Suppressor macrophage treated with lipopolysaccharide for 1 hour (primary cell): ENCODE results near the gene GCNA.
"Not testable (repeated sequence)": the region's sequence is repeated elsewhere in the genome, so short reads cannot be mapped to it uniquely, and the experiment has no call there.

Source experiments
- DNase-seq, 3 donors: peaks; one replicate each; pipeline ENCODE4 v3.0.0-alpha.2; 2020 to 2022

The GCNA gene

DNA sequence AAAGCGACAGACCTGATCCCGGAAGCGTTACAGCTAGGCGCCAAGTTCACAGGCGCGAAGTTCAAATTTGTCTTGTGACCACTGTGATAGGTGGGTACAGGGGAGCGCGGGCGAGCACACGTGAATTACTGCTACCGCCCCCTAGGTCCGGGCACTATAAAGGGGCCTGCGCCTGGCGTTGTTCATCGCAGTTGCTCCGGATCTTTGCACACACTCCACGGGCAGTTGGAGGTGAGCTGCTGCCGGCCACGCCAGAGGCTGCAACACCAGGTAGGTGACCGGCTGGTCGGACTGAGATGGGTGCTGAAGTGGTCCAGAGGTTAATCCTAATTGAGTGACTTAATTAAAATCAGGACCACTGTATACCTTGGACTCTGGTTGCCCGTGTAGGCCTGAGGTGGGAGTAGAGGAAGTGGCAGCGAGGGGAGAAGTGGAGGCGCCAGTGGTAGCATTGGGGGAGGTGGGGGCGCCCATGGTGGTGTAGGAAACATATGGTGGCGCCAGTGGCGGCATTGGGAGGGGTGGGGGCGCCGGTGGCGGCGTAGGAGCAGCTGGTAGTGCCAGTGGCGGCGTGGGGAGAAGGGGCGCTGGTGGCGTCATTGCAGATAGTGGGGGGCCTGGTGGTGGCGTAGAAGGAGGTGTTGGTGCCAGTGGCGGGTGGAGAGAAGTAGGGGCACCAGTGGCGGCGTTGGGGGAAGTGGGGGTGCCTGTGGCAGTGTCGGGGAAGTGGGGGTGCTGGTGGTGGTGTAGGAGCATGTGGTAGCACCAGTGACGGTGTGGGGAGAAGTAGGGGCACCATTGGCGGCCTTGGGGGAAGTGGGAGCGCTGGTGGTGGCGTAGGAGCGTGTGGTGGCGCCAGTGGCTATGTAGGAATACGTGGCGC is at the start of gene GCNA:
GCNA (plus strand) TSS at position 185 of the 883 bp plus-strand sequence. CDS start 2,385 bp downstream, outside the sequence.
- DNase-seq, result no peak

DNA sequence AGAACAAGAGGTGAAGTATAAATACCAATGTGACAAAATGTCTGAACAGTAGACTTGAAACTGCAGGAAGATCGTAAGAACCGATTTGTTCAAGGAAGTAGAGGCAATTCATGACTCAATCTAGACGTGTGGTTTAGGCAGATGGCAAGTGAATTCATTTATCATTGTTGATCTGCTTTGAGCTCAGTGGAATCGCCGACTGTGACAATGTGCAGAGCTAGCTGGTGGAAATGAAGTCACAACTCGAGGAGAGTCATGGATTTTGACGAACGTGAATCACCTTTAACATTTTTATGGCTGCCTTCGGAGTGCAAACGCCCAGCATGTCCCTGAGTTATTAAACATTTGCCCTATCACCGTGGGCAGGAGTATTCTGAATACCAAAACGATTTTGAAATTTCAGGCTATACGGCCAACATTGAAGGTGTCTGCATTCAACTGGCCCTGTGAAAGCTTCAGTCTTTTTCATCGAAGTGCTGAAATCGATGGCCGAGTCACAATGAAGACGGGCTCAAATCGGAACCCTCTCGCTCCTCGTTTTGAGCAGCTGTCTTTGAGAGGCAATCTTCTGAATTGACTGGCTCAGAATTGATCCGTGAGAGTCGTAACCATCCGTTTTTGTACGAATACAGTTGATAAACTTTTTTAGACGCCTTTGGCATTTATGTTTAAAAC is 46.0 kb upstream of the GCNA start:
- DNase-seq, result peak; percentile 58 to 79 (median 69)

DNA sequence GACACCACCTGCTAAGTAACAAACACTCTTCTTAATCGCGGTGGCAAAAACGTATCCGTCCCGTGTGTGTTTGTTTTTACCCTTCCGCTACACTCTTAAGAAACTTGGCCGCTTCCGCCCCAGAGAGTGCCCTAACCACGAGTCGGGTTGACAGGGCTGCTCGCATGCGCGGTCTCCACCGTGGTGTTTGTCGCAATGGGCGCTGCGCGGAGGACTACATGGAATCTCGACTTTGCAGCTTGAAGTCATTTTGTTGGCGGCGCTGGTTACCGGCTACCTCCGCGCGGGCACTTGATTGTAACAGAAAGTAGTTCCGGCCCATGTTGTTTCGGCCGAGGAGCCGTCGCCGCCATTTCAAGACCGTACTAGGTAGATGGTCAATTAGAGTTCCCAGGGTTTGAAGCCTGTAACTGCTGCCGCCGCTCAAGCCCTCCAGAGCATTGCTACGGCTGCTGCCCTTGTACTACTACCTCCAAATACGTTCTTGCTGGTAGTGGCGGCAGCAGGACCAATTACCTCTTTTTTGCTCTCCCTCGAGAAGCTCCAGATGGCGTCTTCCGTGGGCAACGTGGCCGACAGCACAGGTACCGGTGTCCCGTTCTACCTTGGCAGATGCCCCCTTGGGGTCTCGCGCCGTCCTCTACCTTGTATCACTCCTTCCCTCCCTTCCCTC is 45.3 kb upstream of the GCNA start, which contains the start of gene OGT:
OGT (plus strand) TSS at position 352 of the 673 bp plus-strand sequence; CDS start at position 548, 196 bp downstream.
- peak; percentile 94 to 95 (median 94) for DNase-seq

GRCh38 chrX:71533516-71533850 is 44.8 kb upstream of the GCNA start:
- DNase-seq, result no peak

DNA sequence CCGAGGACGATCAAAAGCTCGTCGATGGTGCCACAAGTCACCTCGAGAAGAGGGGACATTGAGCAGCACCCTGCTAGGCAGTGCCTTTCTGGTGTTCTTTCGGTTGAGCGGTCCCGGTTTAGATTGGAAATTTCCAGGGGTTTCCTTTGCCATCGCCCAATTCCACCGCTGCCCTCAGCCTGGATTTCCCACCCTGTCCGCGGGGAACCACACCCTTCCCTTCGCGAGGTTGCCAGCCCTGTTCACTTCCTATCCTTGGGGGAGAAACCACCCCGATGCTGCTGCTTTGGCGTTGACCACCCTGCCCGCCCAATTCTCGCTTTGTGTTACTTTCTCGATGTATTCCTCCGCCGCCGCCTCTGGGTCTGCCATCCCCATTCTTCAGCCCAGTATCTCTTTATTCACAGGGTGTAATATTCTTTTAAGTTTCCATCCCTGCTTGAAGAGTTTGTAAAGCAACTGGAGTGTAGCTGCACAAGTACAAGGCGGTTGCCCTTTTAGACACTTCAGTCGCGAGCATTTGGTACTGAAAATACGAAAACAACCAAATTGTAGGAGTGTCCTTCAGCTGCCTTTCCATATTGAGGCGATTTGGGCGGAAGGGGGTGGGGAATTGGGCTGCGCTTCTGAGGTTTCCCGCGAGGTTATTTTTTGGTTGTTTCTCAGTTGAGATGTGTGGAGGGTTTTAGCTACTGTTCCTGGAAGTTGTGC is 44.2 kb upstream of the GCNA start:
- peak; percentile 79 to 84 (median 80) for DNase-seq

DNA sequence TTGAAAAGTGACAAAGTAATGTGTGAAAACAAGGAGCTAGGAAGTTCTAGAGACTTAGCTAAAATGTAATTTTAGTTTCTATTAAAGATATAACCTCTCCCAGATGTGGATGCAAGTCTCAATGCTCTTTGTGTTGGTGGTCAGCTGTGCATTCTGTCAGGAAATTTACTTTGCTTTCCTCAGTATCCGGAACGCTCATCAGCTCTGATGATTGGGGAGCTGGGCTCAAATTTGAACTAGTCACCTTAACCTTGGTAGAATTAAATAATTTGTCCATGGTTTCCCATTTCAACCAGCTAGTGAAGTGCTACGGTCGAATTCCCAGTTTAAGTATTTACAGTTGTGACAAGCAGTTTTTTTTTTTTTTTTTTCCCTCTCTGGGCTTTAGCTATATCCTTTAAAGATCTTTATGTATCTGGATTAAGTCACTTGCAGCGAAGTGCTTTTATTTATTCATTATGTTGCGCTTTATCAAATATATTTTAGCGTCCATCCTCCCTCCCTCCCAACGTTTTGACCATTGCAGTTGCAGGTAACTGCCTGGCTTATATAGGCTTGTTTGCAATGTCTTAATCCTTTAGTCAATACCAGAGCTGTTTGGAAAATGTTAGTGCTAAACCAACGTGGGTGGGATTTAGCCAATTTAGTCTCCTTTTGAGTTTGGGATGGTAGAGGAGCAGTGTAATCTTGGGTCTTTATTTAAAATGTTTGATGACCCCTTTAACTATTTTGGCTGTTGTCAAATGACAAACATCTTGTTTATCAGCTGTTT is 43.3 kb upstream of the GCNA start:
- DNase-seq, result peak in 1 of 3 donors; percentile 24

DNA sequence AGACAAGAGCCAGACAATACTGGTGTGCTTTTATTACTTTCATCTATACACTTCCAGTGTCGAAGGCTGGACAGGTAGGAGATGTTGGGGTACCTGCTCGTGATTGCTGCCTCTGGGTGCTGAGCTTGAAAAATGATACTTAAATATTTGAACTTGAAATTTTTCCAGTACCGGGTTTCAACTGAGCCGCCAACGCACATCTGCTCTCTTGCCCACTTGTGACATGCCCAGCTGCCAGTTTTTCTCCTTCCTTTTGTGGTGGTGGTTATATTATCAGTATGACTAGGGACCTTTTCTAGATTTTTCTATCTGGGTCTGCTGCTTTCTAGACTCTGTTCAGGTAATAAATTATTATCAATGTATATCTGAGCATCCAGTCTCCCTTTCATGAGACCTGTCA is 42.0 kb upstream of the GCNA start:
- peak in 2 of 3 donors; percentile 26 to 31 for DNase-seq

DNA sequence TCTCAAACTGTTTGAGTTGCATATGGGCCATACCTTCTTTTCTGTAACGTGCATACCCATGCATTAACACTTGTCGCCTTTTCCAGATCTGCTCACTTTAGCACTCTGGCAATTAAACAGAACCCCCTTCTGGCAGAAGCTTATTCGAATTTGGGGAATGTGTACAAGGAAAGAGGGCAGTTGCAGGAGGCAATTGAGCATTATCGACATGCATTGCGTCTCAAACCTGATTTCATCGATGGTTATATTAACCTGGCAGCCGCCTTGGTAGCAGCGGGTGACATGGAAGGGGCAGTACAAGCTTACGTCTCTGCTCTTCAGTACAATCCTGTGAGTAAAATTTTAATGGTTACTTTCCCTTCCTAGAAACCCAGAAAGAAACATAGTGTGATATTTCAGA is 40.5 kb upstream of the GCNA start:
- DNase-seq, result no peak

DNA sequence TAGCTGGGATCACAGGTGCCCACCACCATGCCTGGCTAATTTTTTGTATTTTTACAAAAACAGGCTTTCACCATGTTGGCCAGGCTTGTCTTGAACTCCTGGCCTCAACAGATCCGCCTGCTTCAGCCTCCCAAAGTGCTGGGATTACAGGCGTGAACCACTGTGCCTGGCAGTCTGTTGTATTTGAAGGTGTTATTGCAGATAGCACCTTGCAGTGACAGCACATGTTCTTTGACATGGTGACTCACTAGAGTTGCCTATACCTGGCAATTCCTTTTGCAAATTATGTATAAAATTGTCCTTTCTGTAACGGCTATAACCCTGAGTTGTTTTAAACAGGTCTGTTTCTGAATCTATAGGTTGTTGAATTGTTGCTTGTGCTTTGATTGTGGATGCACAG is 37.4 kb upstream of the GCNA start:
- no peak for DNase-seq

GRCh38 chrX:71541210-71542022 is 36.8 kb upstream of the GCNA start:
- peak; percentile 38 to 74 (median 66) for DNase-seq

- DNase-seq, result peak in 2 of 3 donors; percentile 21 to 29
Observed at GRCh38 chrX:71542411-71542810, 35.8 kb upstream of the GCNA start.

- DNase-seq, result no peak
Observed at GRCh38 chrX:71542825-71543224, 35.4 kb upstream of the GCNA start.

DNA sequence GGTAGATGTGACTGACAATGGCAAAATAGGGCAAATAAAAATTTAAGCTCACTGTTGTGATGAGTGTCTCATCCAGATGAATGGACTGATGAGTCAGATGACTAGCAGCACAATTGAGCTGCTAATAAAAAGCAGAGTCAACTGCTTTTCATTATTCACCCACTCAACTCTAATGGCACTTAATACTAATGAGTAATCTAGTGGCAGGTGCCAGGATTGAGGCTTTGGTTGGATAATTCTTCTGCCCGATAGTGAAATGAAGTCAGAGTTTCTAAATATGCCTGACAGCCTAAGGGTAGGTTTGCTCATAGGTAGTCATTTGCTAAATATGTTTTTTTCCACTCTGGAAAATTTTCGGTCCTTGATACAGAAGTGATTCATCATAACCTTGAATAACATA is 34.9 kb upstream of the GCNA start:
- peak; percentile 34 to 71 (median 67) for DNase-seq

DNA sequence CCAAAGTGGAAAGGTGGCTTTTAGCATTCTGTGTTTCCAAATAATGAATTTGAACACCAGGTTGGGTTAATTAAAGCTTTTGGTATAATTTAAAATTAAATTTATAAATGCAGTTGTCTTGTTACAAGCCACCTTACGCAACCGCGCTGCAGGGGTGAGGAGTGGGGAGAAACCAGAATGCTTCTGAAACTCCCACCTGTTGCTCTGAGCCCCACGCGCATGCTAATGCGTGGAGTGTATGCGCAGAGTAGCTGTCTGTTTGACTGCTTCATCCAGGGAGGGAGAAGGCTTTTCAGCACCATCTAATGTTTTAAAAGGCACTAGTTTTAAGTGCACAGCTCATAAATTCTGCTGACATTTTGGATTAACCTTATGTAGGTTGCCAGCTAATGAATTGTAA is 32.9 kb upstream of the GCNA start:
- no peak for DNase-seq

- DNase-seq, result no peak
Observed at GRCh38 chrX:71546879-71547278, 31.4 kb upstream of the GCNA start.

DNA sequence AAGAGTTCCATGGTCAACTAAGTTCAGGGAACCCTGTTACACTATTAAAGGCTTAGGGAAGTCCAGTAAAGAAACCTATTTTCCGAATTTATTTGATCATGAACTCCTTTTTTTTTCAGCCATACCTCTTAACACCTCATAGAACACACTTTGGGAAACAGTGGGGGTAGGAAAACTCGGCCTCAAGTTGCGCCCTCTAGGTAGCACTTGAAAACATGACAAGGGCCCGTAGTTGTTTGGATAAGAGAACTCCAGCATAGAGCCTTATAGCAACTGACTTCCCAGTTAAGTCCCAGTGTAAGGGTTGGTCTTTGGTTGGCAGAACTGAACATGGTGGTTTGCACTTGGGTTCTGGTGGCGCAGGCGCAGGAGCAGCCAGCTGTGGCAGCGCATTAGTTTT is 30.9 kb upstream of the GCNA start:
- DNase-seq, result no peak

DNA sequence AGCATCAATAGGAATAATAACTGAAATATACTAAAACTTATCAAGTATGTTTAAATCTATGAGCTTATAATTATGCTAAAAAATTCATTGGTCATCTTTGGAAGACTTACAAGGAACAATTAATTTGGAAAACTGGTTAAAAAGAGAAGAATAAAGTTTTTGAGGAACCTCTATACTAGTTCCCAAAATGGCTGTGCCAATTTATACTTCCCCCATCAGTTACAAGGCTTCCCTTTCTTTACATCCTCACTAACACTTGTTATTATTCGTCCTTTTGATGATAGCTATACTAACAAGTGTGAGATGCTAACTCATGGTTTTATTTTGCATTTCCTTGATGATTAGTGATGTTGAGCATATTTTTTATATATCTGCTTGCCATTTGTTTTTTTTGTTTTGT is 28.3 kb upstream of the GCNA start:
- DNase-seq, result peak in 2 of 3 donors; percentile 25 to 26

- no peak for DNase-seq
Observed at GRCh38 chrX:71550578-71550977, 27.7 kb upstream of the GCNA start.

DNA sequence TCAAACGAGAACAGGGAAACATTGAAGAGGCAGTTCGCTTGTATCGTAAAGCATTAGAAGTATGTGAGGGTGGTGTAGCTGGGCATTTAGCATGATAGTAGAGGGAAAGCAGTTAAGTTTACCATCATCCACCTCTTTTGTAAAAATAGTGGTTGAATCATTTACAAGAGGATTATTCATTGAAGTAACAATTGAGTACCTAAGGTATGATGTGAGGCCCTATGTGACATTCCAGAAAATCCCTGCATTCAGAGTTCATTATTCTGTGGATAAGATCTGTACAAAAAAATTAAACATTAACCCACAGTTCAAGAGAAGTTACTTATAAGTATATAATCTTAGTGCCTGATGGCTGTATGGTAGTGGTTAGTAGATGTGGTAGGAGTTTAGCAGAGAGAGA is 22.2 kb upstream of the GCNA start:
- DNase-seq, result no peak

GRCh38 chrX:71558920-71559319 is 19.3 kb upstream of the GCNA start:
- no peak for DNase-seq

GRCh38 chrX:71559773-71560172 is 18.5 kb upstream of the GCNA start:
- DNase-seq, result not testable (repeated sequence)
